Esophagus (tissue), 2 donors: ENCODE results near the gene BCCIP. TPM values are rescaled to one million over a fixed set of nuclear protein-coding genes. Genes with fewer than 3 reads are reported as not detected.

Experiments used
- H3K27ac ChIP-seq, 2 donors: one replicate each; pipeline ENCODE4 v1.5.1; 2013; ENCODE audit warnings: low read depth in 2 of 2, mild to moderate bottlenecking in 2 of 2, inconsistent platforms in 1 of 2, low read length in 1 of 2, moderate library complexity in 1 of 2
- H3K27me3 ChIP-seq, 2 donors: one replicate each; pipeline ENCODE4 v1.6.1; 2013; ENCODE audit warnings: low read length in 2 of 2, control low read depth in 1 of 2, mild to moderate bottlenecking in 1 of 2; ENCODE audit not compliant: insufficient read depth in 2 of 2, control insufficient read depth in 1 of 2
- H3K36me3 ChIP-seq, 2 donors: one replicate each; pipeline ENCODE4 v1.6.1; 2013; ENCODE audit warnings: low read length in 1 of 2; ENCODE audit not compliant: control insufficient read depth in 2 of 2, insufficient read depth in 2 of 2
- H3K4me1 ChIP-seq, 2 donors: one replicate each; pipeline ENCODE4 v1.6.1; 2013; ENCODE audit warnings: low read length in 1 of 2; ENCODE audit not compliant: control insufficient read depth in 2 of 2, insufficient read depth in 2 of 2
- H3K4me3 ChIP-seq, 2 donors: one replicate each; pipeline ENCODE4 v1.5.1; 2013; ENCODE audit warnings: low read length in 2 of 2, mild to moderate bottlenecking in 2 of 2, low read depth in 1 of 2, moderate library complexity in 1 of 2
- H3K9me3 ChIP-seq, 2 donors: one replicate each; pipeline ENCODE4 v1.6.1; 2013; ENCODE audit warnings: mild to moderate bottlenecking in 2 of 2, low read depth in 1 of 2, low read length in 1 of 2, moderate library complexity in 1 of 2; ENCODE audit not compliant: control insufficient read depth in 2 of 2, insufficient read depth in 1 of 2
- WGBS, 2 donors: extraction: QIAGEN DNeasy Blood & Tissue Kit; methylation state at CpG; one replicate each; pipeline ENCODE4 v1.1.7; 2013; 5-methylcytosine and 5-hydroxymethylcytosine counted together
- polyA plus RNA-seq, 2 donors: library from polyadenylated mRNA; stranded (reverse); fragments of 200-250 nt; gene quantifications; one replicate each; pipeline ENCODE4 v1.2.3, GENCODE V29; 2013
- donor health status: healthy with polysubstance abuse.
- donor health status: Bipolar disorder and iron deficiency.

The BCCIP gene
- polyA plus RNA-seq, 2 donors, result 44.4 to 51.7 TPM

DNA sequence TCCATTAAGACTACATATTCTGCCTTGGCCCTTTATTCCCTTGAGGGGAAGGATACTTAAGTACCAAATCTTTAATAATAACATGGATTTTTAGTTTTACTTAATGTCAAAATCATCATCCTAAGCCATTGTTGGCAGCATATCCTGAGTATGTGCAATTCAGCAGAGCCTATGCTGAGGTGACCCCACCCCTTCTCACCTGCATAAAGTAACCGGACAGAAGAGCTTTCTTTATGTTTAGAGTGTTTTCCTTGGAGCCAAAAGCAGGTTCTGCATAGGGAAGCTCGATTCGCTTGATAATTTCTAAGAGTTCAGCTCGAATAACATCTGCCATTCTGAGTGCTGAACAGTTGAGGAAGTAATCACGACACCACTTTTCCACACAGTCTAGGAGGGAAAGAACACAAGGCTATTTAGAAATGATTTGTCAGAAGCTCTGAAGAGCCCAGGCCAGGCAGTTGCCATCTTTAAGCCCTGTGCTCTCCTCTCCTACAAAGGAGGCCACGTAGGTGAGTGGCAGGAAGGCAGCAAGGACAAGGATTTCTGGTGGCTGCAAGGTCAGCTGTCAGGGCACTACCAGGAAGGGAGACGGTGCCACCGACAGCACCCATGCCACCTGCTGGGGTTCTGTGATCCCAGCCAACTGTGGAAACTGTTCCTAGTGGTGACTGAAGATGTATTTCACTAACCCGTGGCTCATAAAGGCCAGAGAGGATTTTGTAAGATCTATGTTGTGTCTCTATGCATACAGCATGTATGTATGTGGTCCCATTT, 15.6 kb downstream of the BCCIP start:
- no peaks in the 10 kb centered on the region for H3K9me3 ChIP-seq
- WGBS, 2 donors, result 83 to 88% methylated on average over 9 of the region's 9 CpGs
- peaks cover 17 to 28% of the 10 kb centered on the region in 2 donors for H3K36me3 ChIP-seq
- H3K27ac ChIP-seq, result no peak overlapping the region
- H3K4me3 ChIP-seq, result no peak overlapping the region
- H3K4me1 ChIP-seq, result no peaks in the 10 kb centered on the region
- no peaks in the 10 kb centered on the region for H3K27me3 ChIP-seq

DNA sequence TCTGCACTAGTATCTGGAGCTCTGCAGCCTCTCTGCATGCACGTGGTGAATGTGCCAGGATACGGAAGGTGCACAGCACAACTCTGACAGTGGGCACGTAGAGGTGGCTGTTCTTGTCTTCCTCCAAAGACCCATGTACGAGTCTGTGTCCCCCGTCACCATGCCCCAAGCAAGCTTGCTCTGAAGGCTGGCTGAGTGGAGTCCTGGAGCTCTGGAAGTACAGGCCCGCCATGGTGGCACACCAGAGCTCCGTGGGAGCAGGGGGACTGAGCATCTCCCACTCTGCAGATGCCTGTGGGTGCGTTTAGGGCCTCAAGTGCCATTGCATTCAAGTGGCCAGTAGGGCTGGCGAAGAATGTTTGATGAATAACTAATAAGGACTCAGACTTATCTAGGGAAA, 17.1 kb downstream of the BCCIP start:
- peaks cover 15 to 27% of the 10 kb centered on the region in 2 donors for H3K36me3 ChIP-seq
- no peaks in the 10 kb centered on the region for H3K4me1 ChIP-seq
- 94% methylated on average over 9 of the region's 9 CpGs for WGBS, 2 donors
- no peaks in the 10 kb centered on the region for H3K27me3 ChIP-seq
- no peaks in the 10 kb centered on the region for H3K9me3 ChIP-seq
- no peak overlapping the region for H3K27ac ChIP-seq
- no peak overlapping the region for H3K4me3 ChIP-seq

DNA sequence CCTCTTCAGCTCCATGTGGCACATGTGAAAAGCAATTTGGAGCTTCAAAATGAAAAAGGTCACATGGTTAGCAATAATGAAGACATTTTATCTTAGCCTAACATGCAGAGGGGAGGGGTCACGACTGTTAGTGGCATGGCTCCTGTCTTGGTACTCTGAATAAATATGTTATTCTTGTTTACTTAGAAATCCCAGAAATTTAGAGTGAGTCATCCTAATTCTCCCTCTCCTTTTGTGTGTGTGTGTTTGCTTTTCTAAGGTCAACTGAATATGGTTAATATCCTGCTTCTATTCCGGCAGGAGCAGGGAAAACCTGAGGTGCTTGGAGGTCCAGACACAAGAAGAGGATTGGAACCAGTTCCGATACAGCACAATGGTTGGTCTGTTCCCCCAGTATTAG, 17.6 kb downstream of the BCCIP start:
- Histone ChIP-seq H3K4me3 (no peak overlapping the region), H3K9me3 (no peaks in the 10 kb centered on the region), H3K27me3 (no peaks in the 10 kb centered on the region), H3K36me3 (peaks cover 15 to 31% of the 10 kb centered on the region in 2 donors), H3K4me1 (no peaks in the 10 kb centered on the region), H3K27ac (no peak overlapping the region)
- 67 to 76% methylated on average over 3 of the region's 3 CpGs for WGBS, 2 donors

DNA sequence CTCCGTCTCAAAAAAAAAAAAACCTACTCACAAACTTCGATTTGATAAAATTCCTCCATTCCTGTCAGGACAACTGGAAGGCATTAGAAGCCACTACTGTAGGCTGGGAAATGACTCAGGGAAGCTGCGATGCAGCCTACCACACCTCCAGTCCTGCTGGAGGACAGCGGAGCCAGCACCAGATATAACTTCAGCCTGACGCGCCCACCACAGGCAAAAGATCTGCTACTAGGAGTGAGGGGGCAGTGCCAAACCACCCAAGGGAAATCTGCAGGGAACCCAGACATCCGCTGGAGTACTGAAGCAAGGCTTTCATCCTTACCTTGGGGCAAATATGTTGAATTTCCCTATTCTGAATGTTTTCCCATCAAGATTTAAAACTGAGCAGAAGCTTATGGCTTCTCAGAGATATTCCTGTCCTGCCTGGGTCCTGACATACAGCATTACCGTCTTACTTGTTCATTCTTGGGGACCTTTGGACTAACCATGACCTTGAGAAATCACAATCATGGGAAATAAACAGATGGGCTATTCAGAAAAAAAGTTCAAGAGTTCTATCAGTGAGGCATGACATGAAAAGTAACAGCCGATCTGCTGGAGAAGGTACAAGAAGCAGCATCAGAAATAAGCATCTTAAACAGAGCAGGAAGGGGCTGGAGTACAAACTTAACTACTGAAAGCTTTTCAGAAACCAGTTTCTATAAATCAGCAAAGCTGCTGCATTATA, 20.4 kb downstream of the BCCIP start:
- Histone ChIP-seq H3K4me1 (no peaks in the 10 kb centered on the region), H3K9me3 (no peaks in the 10 kb centered on the region), H3K36me3 (peaks cover 10 to 33% of the 10 kb centered on the region in 2 donors), H3K4me3 (no peak overlapping the region), H3K27ac (no peak overlapping the region), H3K27me3 (no peaks in the 10 kb centered on the region)
- 79 to 93% methylated on average over 9 of the region's 9 CpGs for WGBS, 2 donors

DNA sequence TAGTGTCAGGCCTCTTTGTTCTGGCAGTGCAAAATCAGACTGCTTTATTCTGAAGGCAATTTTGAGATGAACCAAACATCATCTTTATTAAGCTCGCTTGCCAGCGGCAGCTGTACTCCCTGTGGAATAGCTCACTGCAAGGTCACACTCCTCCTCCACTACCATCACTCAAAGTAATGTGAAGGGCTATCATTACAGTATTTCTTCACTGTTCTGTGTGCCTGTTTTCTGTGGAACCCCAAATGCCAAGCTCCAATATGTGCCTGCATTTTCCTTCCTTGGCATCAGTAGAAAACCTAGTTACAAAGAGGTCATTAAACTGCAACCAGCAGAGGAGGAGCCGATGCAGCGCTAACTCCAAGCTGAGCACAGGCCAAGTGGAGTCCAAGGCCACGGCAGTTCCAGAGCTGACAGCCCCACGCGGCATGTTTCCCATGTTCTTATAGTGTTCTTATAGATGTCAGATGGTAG, 21.4 kb downstream of the BCCIP start:
- 64 to 84% methylated on average over 7 of the region's 7 CpGs for WGBS, 2 donors
- no peaks in the 10 kb centered on the region for H3K4me1 ChIP-seq
- H3K27ac ChIP-seq, result no peak overlapping the region
- no peak overlapping the region for H3K4me3 ChIP-seq
- no peaks in the 10 kb centered on the region for H3K27me3 ChIP-seq
- H3K9me3 ChIP-seq, result no peaks in the 10 kb centered on the region
- peaks cover 10 to 27% of the 10 kb centered on the region in 2 donors for H3K36me3 ChIP-seq

DNA sequence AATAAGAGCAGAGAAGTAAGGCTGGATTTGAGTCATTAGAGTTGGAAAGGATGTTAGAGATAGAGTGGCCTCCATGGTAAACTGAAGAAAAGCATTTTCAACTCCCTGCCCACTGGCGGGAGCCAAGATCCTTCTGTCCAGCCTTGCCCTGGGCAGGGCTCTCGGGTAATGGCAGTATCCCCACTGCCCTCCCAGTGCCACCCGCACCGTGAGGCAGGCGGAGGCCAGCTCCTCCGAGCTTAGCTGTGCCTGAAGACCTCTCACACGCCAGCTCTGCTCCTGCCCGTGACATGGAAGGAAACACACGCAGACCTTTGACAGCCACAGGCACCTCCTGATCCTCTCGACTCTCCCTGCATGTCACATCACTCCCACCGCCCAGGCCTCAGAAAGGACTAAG, 22.3 kb downstream of the BCCIP start:
- H3K4me1 ChIP-seq, result no peaks in the 10 kb centered on the region
- H3K9me3 ChIP-seq, result no peaks in the 10 kb centered on the region
- peaks cover 10 to 22% of the 10 kb centered on the region in 2 donors for H3K36me3 ChIP-seq
- 93 to 96% methylated on average over 11 of the region's 11 CpGs for WGBS, 2 donors
- H3K4me3 ChIP-seq, result no peak overlapping the region
- H3K27ac ChIP-seq, result no peak overlapping the region
- no peaks in the 10 kb centered on the region for H3K27me3 ChIP-seq

DNA sequence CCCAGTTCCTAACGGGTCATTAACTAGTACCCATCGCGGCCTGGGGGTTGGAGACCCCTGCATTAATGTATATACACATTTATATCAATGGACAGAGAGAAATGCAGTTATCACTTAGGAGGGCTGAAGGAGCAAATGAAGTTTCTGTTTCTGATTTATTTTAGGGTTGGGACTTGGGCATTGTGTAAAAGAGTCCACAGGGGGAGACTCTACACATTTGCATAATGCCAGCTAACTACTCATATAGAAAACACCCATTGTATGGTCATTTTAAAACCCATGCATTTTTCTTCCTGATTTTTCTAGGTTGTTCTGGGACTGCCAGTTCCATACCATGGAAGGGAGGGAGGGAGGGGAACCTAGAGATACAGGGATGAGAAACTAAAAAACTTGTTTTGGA, 23.5 kb downstream of the BCCIP start:
- WGBS, 2 donors, result 95 to 98% methylated on average over 3 of the region's 3 CpGs
- Histone ChIP-seq H3K9me3 (no peaks in the 10 kb centered on the region), H3K27ac (no peak overlapping the region), H3K4me3 (no peak overlapping the region), H3K27me3 (no peaks in the 10 kb centered on the region), H3K4me1 (no peaks in the 10 kb centered on the region), H3K36me3 (peaks cover 10 to 24% of the 10 kb centered on the region in 2 donors)

DNA sequence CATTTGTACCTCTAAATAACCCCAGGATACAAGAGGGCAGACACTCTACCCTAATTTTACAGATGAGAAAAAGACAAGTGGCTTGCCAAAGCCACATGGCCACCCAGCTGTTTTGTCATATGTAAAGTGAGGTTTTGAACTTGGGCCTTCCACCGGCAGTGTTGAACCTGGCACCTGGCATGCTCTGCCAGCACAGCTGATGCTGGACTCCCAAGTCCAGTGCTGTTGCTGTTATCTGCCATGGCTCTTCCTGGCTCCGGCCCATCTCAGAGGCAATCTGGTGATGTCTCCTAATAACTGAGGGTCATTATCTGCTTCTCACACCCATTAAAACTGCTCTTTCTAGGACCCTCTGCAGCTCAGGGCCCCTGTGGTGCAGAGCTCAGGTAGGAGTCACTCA, 25.0 kb downstream of the BCCIP start:
- Histone ChIP-seq H3K4me3 (no peak overlapping the region), H3K9me3 (no peaks in the 10 kb centered on the region), H3K4me1 (no peaks in the 10 kb centered on the region), H3K27ac (no peak overlapping the region), H3K36me3 (peaks cover 15 to 22% of the 10 kb centered on the region in 2 donors), H3K27me3 (no peaks in the 10 kb centered on the region)
- 82 to 96% methylated on average over 2 of the region's 2 CpGs for WGBS, 2 donors

DNA sequence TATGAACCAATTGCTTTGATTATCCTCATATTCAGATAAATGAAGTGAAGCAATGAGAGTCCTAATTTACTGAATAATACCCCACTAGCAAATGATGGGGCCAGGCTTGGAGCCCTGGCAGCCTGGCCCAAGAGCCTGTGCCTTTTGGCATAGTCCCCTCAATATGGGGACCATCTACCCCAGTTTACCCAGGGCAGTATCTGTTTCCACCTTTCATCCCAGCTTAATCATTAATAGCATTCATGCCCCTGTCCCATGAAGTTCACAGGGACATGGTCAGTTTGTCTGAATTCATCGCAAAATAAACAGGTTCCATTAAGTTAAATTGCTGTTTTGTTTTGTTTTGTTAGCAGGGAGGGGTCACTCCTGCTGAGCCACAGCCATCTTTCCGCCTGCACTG, 25.5 kb downstream of the BCCIP start:
- 94 to 97% methylated on average over 2 of the region's 2 CpGs for WGBS, 2 donors

More for the DNA sequence above, 25.5 kb downstream of the BCCIP start:
- Histone ChIP-seq H3K9me3 (no peaks in the 10 kb centered on the region), H3K27me3 (no peaks in the 10 kb centered on the region), H3K4me1 (no peaks in the 10 kb centered on the region), H3K36me3 (peaks cover 15 to 20% of the 10 kb centered on the region in 2 donors), H3K4me3 (no peak overlapping the region), H3K27ac (no peak overlapping the region)
